Measurements from ENCODE around the gene MLH1. TPM values are rescaled to one million over a fixed set of nuclear protein-coding genes. Genes with fewer than 3 reads are reported as not detected.

MLH1 gene
- total and polyA plus RNA-seq, 2 experiments from 2014 or later, result 28.1 to 37.7 TPM

- Histone ChIP-seq H3K36me3 (replicated peaks; ENCODE audit: insufficient read depth, low read depth) (no peaks in the 10 kb centered on the region), H3K4me1 (ENCODE audit: insufficient read depth) (peaks cover 9% of the 10 kb centered on the region), H3K27ac (no peak overlapping the region), H3K27me3 (no peaks in the 10 kb centered on the region), H2AFZ (no peak overlapping the region), H3K9me3 (ENCODE audit: low read depth) (no peaks in the 10 kb centered on the region), H3K4me2 (no peak overlapping the region), H3K79me2 (no peaks in the 10 kb centered on the region), H3K4me3 (no peak overlapping the region), H3K9me2 (replicated peaks; ENCODE audit: insufficient read depth) (no peaks in the 10 kb centered on the region), H4K20me1 (ENCODE audit: insufficient read depth, poor library complexity, severe bottlenecking) (no peaks in the 10 kb centered on the region)
- no peak for DNase-seq (ENCODE audit: low spot score)
- no peak for TF ChIP-seq CTCF (IDR thresholded peaks at IDR 0.05; ENCODE audit: poor library complexity)
- TF ChIP-seq EZH2 (IDR thresholded peaks at IDR 0.05; ENCODE audit: borderline replicate concordance), result no peak
- TF ChIP-seq EZH2phosphoT487 (IDR thresholded peaks at IDR 0.05; ENCODE audit: low read depth, severe bottlenecking, unreplicated experiment), result no peak
- 78% methylated on average over 3 of the region's 3 CpGs for WGBS (ENCODE audit: low lambda C conversion rate, missing lambda C conversion rate)
These were observed 37.2 kb upstream of the MLH1 start for GRCh38 chr3:36956155-36956554.

- TF ChIP-seq CTCF (IDR thresholded peaks at IDR 0.05; ENCODE audit: poor library complexity) (no peak), EZH2 (IDR thresholded peaks at IDR 0.05; ENCODE audit: borderline replicate concordance) (no peak), EZH2phosphoT487 (IDR thresholded peaks at IDR 0.05; ENCODE audit: low read depth, severe bottlenecking, unreplicated experiment) (no peak)
These were observed 36.3 kb upstream of the MLH1 start for GRCh38 chr3:36957063-36957462.

GRCh38 chr3:36957862-36958686, 35.2 kb upstream of the MLH1 start:
- no peaks in the 10 kb centered on the region for H3K79me2 ChIP-seq
- peak; percentile 52 for DNase-seq (ENCODE audit: low spot score)
- TF ChIP-seq EZH2 (IDR thresholded peaks at IDR 0.05; ENCODE audit: borderline replicate concordance) (no peak), CTCF (IDR thresholded peaks at IDR 0.05; ENCODE audit: poor library complexity) (no peak), EZH2phosphoT487 (IDR thresholded peaks at IDR 0.05; ENCODE audit: low read depth, severe bottlenecking, unreplicated experiment) (no peak)
- no peak overlapping the region for H3K4me3 ChIP-seq
- no peaks in the 10 kb centered on the region for H3K36me3 ChIP-seq (replicated peaks; ENCODE audit: insufficient read depth, low read depth)
- no peaks in the 10 kb centered on the region for H3K9me3 ChIP-seq (ENCODE audit: low read depth)
- H2AFZ ChIP-seq, result no peak overlapping the region
- peak overlapping the region; percentile 27 for H3K4me2 ChIP-seq
- no peaks in the 10 kb centered on the region for H3K27me3 ChIP-seq
- 82% methylated on average over 3 of the region's 3 CpGs for WGBS (ENCODE audit: low lambda C conversion rate, missing lambda C conversion rate)
- H3K4me1 ChIP-seq (ENCODE audit: insufficient read depth), result peaks cover 9% of the 10 kb centered on the region
- H3K27ac ChIP-seq, result peak overlapping the region; percentile 72
- H3K9me2 ChIP-seq (replicated peaks; ENCODE audit: insufficient read depth), result no peaks in the 10 kb centered on the region
- H4K20me1 ChIP-seq (ENCODE audit: insufficient read depth, poor library complexity, severe bottlenecking), result no peaks in the 10 kb centered on the region

More at GRCh38 chr3:36957063-36957462, 36.3 kb upstream of the MLH1 start:
- Histone ChIP-seq H4K20me1 (ENCODE audit: insufficient read depth, poor library complexity, severe bottlenecking) (no peaks in the 10 kb centered on the region), H3K4me2 (no peak overlapping the region), H3K27ac (peak overlapping the region; percentile 50), H3K4me3 (no peak overlapping the region), H2AFZ (no peak overlapping the region), H3K79me2 (no peaks in the 10 kb centered on the region), H3K27me3 (no peaks in the 10 kb centered on the region), H3K9me3 (ENCODE audit: low read depth) (no peaks in the 10 kb centered on the region), H3K4me1 (ENCODE audit: insufficient read depth) (peaks cover 9% of the 10 kb centered on the region), H3K36me3 (replicated peaks; ENCODE audit: insufficient read depth, low read depth) (no peaks in the 10 kb centered on the region), H3K9me2 (replicated peaks; ENCODE audit: insufficient read depth) (no peaks in the 10 kb centered on the region)
- WGBS (ENCODE audit: low lambda C conversion rate, missing lambda C conversion rate), result 90% methylated on average over 1 of the region's 1 CpG
- no peak for DNase-seq (ENCODE audit: low spot score)

Measured in hepatocyte (in vitro differentiated cells).